Right forelimb (tissue), 1 donor: ENCODE data around the gene FGFR2.

Source experiments
- DNase-seq: peaks from one replicate; pipeline ENCODE4 v3.0.0-alpha.2; 2018

FGFR2 gene

GRCh38 chr10:121598263-121599249, at the start of gene FGFR2:
Gene FGFR2, minus strand, starts transcription at chr10:121598444. Its CDS starts 4,627 bp downstream, at chr10:121593817.
- DNase-seq, result peak; percentile 90

- DNase-seq, result no peak
Measured at GRCh38 chr10:121647401-121647800, 49.2 kb upstream of the FGFR2 start.

- no peak for DNase-seq
Measured at GRCh38 chr10:121645696-121646095, 47.5 kb upstream of the FGFR2 start.

- DNase-seq, result no peak
Measured at GRCh38 chr10:121644501-121644900, 46.3 kb upstream of the FGFR2 start.

GRCh38 chr10:121640266-121640665, 42.0 kb upstream of the FGFR2 start:
- no peak for DNase-seq

GRCh38 chr10:121639416-121639815, 41.2 kb upstream of the FGFR2 start:
- no peak for DNase-seq

GRCh38 chr10:121637437-121637836, 39.2 kb upstream of the FGFR2 start:
- no peak for DNase-seq

- DNase-seq, result no peak
Measured at GRCh38 chr10:121633056-121633455, 34.8 kb upstream of the FGFR2 start.

- DNase-seq, result peak; percentile 55
Measured at GRCh38 chr10:121631365-121632029, 33.3 kb upstream of the FGFR2 start.

- DNase-seq, result no peak
Measured at GRCh38 chr10:121628859-121629258, 30.6 kb upstream of the FGFR2 start.

GRCh38 chr10:121627876-121628581, 29.8 kb upstream of the FGFR2 start:
- peak; percentile 53 for DNase-seq

GRCh38 chr10:121624836-121625486, 26.7 kb upstream of the FGFR2 start:
- DNase-seq, result no peak

- DNase-seq, result no peak
Measured at GRCh38 chr10:121618906-121619305, 20.7 kb upstream of the FGFR2 start.

GRCh38 chr10:121617176-121617575, 18.9 kb upstream of the FGFR2 start:
- DNase-seq, result no peak

- DNase-seq, result no peak
Measured at GRCh38 chr10:121616291-121616690, 18.0 kb upstream of the FGFR2 start.

GRCh38 chr10:121615836-121616235, 17.6 kb upstream of the FGFR2 start:
- peak; percentile 60 for DNase-seq

- peak; percentile 65 for DNase-seq
Measured at GRCh38 chr10:121615435-121615793, 17.2 kb upstream of the FGFR2 start.

- no peak for DNase-seq
Measured at GRCh38 chr10:121614613-121615434, 16.6 kb upstream of the FGFR2 start.

GRCh38 chr10:121613456-121613855, 15.2 kb upstream of the FGFR2 start:
- DNase-seq, result no peak

- no peak for DNase-seq
Measured at GRCh38 chr10:121611393-121612159, 13.3 kb upstream of the FGFR2 start.

- no peak for DNase-seq
Measured at GRCh38 chr10:121610798-121611323, 12.6 kb upstream of the FGFR2 start.
